Activated CD8-positive, alpha-beta memory T cell treated with anti-CD3 and anti-CD28 coated beads, Interleukin-2, amount 10 ng/mL, durations not matched to agents 7 days and 5 days (primary cell): ENCODE data around the gene ACSS2. TPM values are rescaled to one million over a fixed set of nuclear protein-coding genes. Genes with fewer than 3 reads are reported as not detected.

Source experiments
- ATAC-seq: fragments of 150-1000 bp; cut with Tn5 transposase; one replicate; pipeline ENCODE4 v1.10.0; 2021; ENCODE audit warnings: moderate library complexity
- CTCF ChIA-PET: fragments of 350-600 bp; sonication (Branson Sonifier 250); formaldehyde crosslinking; loops from one replicate; lab custom pipeline; 2021; ENCODE audit warnings: antibody characterized with exemption; lab: Charles Lee
- DNase-seq: peaks from one replicate; pipeline ENCODE4 v3.0.0-alpha.2; 2020
- H3K27ac Mint-ChIP-seq: one replicate; pipeline ENCODE4 v1.8.0; 2021; ENCODE audit warnings: mild to moderate bottlenecking, mixed read lengths
- H3K27me3 Mint-ChIP-seq: one replicate; pipeline ENCODE4 v1.8.0; 2021; ENCODE audit warnings: mixed read lengths
- H3K36me3 Mint-ChIP-seq: one replicate; pipeline ENCODE4 v1.8.0; 2021; ENCODE audit warnings: mild to moderate bottlenecking, mixed read lengths
- H3K4me1 Mint-ChIP-seq: one replicate; pipeline ENCODE4 v1.8.0; 2021; ENCODE audit warnings: mixed read lengths
- H3K4me3 Mint-ChIP-seq: one replicate; pipeline ENCODE4 v1.8.0; 2021; ENCODE audit warnings: mild to moderate bottlenecking, moderate library complexity, mixed read lengths
- H3K9me3 Mint-ChIP-seq: one replicate; pipeline ENCODE4 v1.8.0; 2022; ENCODE audit warnings: low read depth, mixed read lengths
- total RNA-seq, 2 experiments: library from RNA; stranded (reverse); gene quantifications; one replicate each; pipeline ENCODE4 v1.2.3, GENCODE V29; 2021

The ACSS2 gene, protein sequence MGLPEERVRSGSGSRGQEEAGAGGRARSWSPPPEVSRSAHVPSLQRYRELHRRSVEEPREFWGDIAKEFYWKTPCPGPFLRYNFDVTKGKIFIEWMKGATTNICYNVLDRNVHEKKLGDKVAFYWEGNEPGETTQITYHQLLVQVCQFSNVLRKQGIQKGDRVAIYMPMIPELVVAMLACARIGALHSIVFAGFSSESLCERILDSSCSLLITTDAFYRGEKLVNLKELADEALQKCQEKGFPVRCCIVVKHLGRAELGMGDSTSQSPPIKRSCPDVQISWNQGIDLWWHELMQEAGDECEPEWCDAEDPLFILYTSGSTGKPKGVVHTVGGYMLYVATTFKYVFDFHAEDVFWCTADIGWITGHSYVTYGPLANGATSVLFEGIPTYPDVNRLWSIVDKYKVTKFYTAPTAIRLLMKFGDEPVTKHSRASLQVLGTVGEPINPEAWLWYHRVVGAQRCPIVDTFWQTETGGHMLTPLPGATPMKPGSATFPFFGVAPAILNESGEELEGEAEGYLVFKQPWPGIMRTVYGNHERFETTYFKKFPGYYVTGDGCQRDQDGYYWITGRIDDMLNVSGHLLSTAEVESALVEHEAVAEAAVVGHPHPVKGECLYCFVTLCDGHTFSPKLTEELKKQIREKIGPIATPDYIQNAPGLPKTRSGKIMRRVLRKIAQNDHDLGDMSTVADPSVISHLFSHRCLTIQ
- 10 to 100 TPM in 1 of 2 experiments, 1 to 10 TPM in 1; 8.9 to 22.5 TPM for total RNA-seq

DNA sequence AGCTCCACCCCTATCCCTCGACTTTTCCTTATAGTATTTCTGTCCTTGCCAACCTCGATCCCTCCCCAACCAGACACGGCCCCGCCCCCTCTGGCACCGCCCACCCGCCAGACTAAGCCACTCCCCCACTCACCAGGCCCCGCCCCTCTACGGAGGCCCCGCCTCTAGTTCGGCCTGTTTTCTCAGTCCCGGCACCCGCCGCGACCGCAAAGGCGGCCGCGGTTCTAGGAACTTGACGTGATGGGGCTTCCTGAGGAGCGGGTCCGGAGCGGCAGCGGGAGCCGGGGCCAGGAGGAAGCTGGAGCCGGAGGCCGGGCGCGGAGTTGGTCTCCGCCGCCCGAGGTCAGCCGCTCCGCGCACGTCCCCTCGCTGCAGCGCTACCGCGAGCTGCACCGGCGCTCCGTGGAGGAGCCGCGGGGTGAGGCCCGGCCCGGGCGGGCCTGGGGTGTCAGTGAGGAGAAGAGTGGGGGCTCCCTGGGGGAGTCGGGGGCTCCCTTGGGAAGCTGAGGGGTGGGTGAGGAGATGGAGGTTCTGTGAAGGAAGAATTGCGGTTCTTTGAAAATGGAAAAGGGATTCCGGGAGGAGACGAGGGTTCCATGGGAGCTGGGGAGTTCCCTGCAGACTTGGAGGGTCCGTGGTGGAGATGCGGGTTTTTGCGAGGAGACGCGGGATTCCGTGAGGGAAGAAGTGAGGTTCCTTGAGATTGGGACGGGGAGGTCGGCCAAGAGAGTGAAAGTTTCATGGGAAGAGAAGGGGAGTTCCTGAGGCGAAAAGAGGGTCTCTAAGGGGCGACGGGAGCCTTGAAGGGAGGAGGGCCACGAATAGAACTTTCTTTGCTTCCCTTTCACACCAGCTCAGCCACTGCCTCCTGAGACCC lies at the start of gene ACSS2:
ACSS2 (plus strand) TSS at position 207 of the 877 bp plus-strand sequence; CDS start at position 241, 34 bp downstream.
- peaks cover 9% of the 10 kb centered on the region for H3K27me3 Mint-ChIP-seq
- H3K9me3 Mint-ChIP-seq = no peaks in the 10 kb centered on the region
- H3K4me3 Mint-ChIP-seq = peak within 1 kb of the TSS; percentile 87
- peaks cover 56% of the 10 kb centered on the region for H3K4me1 Mint-ChIP-seq
- H3K36me3 Mint-ChIP-seq = peaks cover 4% of the 10 kb centered on the region
- peak within 1 kb of the TSS; percentile 80 for H3K27ac Mint-ChIP-seq
- peak; percentile 99 for DNase-seq
- CTCF ChIA-PET = interaction anchor here (0.7 to 8.6 kb wide), 13 partner anchors 11 to 563 kb away, joined by 3 to 168 read pairs (median 3); partner anchors contain the start of genes GSS and MYH7B
- peak; percentile 43 for ATAC-seq

- ATAC-seq = no peak
- CTCF ChIA-PET = no interaction called here
- Mint-ChIP-seq H3K27ac (no peak overlapping the region), H3K36me3 (peaks cover 4% of the 10 kb centered on the region), H3K4me3 (no peak overlapping the region), H3K4me1 (peaks cover 15% of the 10 kb centered on the region), H3K27me3 (peaks cover 42% of the 10 kb centered on the region), H3K9me3 (no peaks in the 10 kb centered on the region)
- DNase-seq = no peak
Observed at GRCh38 chr20:34829191-34829590, 47.2 kb upstream of the ACSS2 start.

DNA sequence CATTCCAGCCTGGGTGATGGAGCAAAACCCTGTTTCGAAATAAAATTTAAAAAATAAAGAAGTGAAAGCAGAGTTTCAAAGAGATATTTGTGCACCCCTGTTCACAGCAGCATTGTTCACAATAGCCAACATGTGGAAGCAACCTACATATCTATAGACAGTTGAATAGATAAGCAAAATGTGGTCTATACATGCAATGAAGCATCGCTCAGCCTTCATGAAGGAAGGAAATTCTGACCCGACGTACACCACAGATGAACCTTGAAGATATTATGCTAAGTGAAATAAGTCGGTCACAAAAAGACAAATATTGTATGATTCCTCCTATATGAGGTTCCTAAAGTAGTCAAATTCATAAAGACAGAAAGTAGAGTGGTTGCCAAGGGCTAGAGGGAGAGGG lies 44.5 kb upstream of the ACSS2 start:
- no peak overlapping the region for H3K27ac Mint-ChIP-seq
- no peaks in the 10 kb centered on the region for H3K9me3 Mint-ChIP-seq
- CTCF ChIA-PET = no interaction called here
- ATAC-seq (no peak), DNase-seq (no peak)
- peaks cover 2% of the 10 kb centered on the region for H3K4me1 Mint-ChIP-seq
- no peaks in the 10 kb centered on the region for H3K36me3 Mint-ChIP-seq
- H3K27me3 Mint-ChIP-seq = peaks cover 52% of the 10 kb centered on the region
- H3K4me3 Mint-ChIP-seq = no peak overlapping the region

DNA sequence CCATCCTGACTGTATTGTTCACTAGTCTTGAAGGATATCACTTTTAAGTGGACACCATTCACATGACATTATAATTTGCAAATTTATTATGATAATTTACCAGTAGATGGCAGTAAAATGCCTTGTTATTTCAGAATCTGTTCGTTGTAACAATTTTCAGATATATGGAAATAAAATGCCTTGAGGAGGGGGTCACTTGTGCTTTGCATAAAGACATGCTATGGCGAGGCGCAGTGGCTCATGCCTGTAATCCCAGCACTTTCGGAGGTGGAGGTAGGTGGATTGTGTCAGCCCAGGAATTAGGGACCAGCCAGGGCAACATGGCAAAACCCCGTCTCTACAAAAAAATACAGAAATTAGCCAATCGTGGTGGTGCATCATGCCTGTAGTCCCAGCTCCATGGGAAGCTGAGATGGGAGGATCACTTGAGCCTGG lies 41.9 kb upstream of the ACSS2 start:
- peaks cover 59% of the 10 kb centered on the region for H3K27me3 Mint-ChIP-seq
- CTCF ChIA-PET = interaction anchor here (0.9 to 2.8 kb wide), 6 partner anchors 9 to 262 kb away, joined by 3 to 12 read pairs (median 6); partner anchors contain the start of genes GGT7, GSS, MYH7B and NCOA6
- no peaks in the 10 kb centered on the region for H3K9me3 Mint-ChIP-seq
- no peak overlapping the region for H3K27ac Mint-ChIP-seq
- H3K4me3 Mint-ChIP-seq = no peak overlapping the region
- H3K4me1 Mint-ChIP-seq = peaks cover 2% of the 10 kb centered on the region
- no peaks in the 10 kb centered on the region for H3K36me3 Mint-ChIP-seq
- no peak for ATAC-seq
- DNase-seq = no peak

DNA sequence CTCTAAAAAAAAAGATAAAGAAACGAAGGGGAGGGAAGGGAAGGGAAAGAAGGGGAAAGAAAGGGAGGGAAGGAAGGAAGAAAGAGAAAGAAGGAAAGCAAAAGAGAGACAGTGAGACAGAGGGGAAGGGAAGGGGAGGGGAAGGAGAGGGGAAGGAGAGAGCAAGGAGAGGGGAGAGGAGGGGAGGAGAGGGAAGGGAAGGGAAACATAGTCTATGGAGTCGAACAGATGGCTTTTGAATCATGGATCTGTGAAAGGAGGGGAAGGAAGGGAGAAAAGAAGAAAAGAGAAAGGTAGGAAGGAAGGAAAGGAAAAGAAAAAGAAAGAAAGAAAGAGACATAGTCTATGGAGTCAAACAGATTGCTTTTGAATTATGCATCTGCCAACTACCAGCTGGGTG lies 34.3 kb upstream of the ACSS2 start:
- Mint-ChIP-seq H3K27ac (no peak overlapping the region), H3K27me3 (peaks cover 25% of the 10 kb centered on the region), H3K4me3 (no peak overlapping the region), H3K4me1 (no peaks in the 10 kb centered on the region), H3K9me3 (no peaks in the 10 kb centered on the region), H3K36me3 (no peaks in the 10 kb centered on the region)
- CTCF ChIA-PET = no interaction called here
- DNase-seq (no peak), ATAC-seq (no peak)

- CTCF ChIA-PET = interaction anchor here (0.5 kb wide), 1 partner anchor 8 kb away, joined by 3 read pairs; no protein-coding TSS in a partner anchor
Observed at GRCh38 chr20:34843421-34843820, 33.0 kb upstream of the ACSS2 start.

GRCh38 chr20:34848597-34848996 lies 27.8 kb upstream of the ACSS2 start:
- Mint-ChIP-seq H3K4me1 (no peaks in the 10 kb centered on the region), H3K4me3 (no peak overlapping the region), H3K27ac (no peak overlapping the region), H3K36me3 (no peaks in the 10 kb centered on the region), H3K9me3 (no peaks in the 10 kb centered on the region), H3K27me3 (no peaks in the 10 kb centered on the region)
- DNase-seq = no peak
- no peak for ATAC-seq
- CTCF ChIA-PET = interaction anchor here (0.7 to 1.0 kb wide), 3 partner anchors 18 to 34 kb away, joined by 3 read pairs; partner anchors contain the start of gene ACSS2

More at GRCh38 chr20:34843421-34843820, 33.0 kb upstream of the ACSS2 start:
- no peak overlapping the region for H3K27ac Mint-ChIP-seq
- no peaks in the 10 kb centered on the region for H3K4me1 Mint-ChIP-seq
- ATAC-seq (no peak), DNase-seq (no peak)
- no peak overlapping the region for H3K4me3 Mint-ChIP-seq
- H3K27me3 Mint-ChIP-seq = peaks cover 20% of the 10 kb centered on the region
- no peaks in the 10 kb centered on the region for H3K9me3 Mint-ChIP-seq
- H3K36me3 Mint-ChIP-seq = no peaks in the 10 kb centered on the region

DNA sequence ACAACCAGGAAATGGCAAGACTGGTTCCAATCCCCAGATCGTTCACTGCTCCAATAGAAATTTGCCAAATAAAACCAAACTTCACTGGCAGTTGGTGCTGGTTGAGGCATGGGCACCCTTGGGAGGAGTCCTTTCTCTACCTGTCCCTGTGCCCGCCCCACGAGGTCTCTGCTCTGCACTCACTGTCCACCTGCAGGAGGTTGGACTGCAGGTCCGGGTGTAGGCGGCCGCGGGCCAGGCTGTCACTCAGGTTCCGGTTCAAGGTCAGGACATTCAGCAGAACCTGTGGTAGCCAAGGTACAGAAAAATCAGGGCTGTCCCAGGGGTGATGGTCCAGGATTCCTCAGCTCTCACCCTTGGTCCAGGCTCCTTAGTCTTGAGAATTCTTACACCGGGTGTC lies 26.6 kb upstream of the ACSS2 start:
- no peak overlapping the region for H3K27ac Mint-ChIP-seq
- ATAC-seq = no peak

DNA sequence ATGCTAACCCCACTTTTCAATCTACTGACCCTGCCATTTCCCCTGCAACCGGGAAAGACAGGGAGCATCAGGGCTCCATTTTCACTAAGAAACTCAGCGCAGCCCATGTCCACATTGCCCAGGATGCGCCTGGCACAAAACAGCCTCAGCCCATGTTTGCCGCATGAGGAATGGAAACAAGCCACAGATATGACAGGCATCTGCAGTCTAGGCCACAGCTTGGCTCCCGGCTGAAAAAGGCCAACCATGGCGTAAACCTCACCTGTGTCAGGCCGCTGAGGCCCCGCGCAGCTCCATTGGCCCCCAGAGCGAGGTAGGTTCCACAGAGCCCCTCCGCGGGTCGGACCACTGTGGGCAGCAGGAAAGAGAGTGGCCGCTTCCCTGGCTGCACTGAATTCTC lies 25.4 kb upstream of the ACSS2 start:
- DNase-seq (no peak), ATAC-seq (no peak)
- H3K9me3 Mint-ChIP-seq = no peaks in the 10 kb centered on the region
- H3K36me3 Mint-ChIP-seq = no peaks in the 10 kb centered on the region
- no peak overlapping the region for H3K27ac Mint-ChIP-seq
- H3K4me1 Mint-ChIP-seq = no peaks in the 10 kb centered on the region
- CTCF ChIA-PET = no interaction called here
- no peak overlapping the region for H3K4me3 Mint-ChIP-seq
- no peaks in the 10 kb centered on the region for H3K27me3 Mint-ChIP-seq

More for the DNA sequence above, 26.6 kb upstream of the ACSS2 start:
- no peak overlapping the region for H3K4me3 Mint-ChIP-seq
- no peaks in the 10 kb centered on the region for H3K27me3 Mint-ChIP-seq
- H3K4me1 Mint-ChIP-seq = no peaks in the 10 kb centered on the region
- no peak for DNase-seq
- no peaks in the 10 kb centered on the region for H3K36me3 Mint-ChIP-seq
- H3K9me3 Mint-ChIP-seq = no peaks in the 10 kb centered on the region
- CTCF ChIA-PET = no interaction called here

GRCh38 chr20:34852298-34852697 lies 24.1 kb upstream of the ACSS2 start:
- Mint-ChIP-seq H3K36me3 (no peaks in the 10 kb centered on the region), H3K4me3 (no peak overlapping the region), H3K4me1 (no peaks in the 10 kb centered on the region), H3K27ac (no peak overlapping the region), H3K9me3 (no peaks in the 10 kb centered on the region), H3K27me3 (no peaks in the 10 kb centered on the region)
- DNase-seq (no peak), ATAC-seq (no peak)
- CTCF ChIA-PET = interaction anchor here (0.6 kb wide), 1 partner anchor 1532 kb away, joined by 3 read pairs; no protein-coding TSS in a partner anchor

DNA sequence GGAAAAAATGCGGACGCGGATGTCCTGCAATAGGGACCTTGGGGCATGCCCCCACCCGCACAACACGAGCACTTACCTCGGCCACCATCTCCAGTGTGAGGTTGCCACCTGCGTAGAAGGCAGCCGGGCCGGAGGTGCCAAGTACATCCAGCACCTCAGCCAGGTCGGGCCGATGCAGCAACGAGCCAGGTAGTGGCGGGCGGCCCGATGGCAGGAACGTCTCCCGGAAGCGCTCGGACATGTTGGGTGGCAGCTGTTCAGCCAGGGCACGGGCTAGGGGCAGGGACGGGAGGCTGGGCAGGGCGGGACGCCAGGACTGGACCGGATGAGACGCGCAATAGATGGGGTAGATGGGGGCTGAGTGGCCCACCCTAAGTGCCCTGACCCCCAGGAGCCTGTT lies 17.0 kb upstream of the ACSS2 start:
- Mint-ChIP-seq H3K27me3 (no peaks in the 10 kb centered on the region), H3K36me3 (no peaks in the 10 kb centered on the region), H3K9me3 (no peaks in the 10 kb centered on the region), H3K4me3 (no peak overlapping the region), H3K27ac (no peak overlapping the region), H3K4me1 (no peaks in the 10 kb centered on the region)
- DNase-seq = no peak
- no peak for ATAC-seq
- CTCF ChIA-PET = no interaction called here

DNA sequence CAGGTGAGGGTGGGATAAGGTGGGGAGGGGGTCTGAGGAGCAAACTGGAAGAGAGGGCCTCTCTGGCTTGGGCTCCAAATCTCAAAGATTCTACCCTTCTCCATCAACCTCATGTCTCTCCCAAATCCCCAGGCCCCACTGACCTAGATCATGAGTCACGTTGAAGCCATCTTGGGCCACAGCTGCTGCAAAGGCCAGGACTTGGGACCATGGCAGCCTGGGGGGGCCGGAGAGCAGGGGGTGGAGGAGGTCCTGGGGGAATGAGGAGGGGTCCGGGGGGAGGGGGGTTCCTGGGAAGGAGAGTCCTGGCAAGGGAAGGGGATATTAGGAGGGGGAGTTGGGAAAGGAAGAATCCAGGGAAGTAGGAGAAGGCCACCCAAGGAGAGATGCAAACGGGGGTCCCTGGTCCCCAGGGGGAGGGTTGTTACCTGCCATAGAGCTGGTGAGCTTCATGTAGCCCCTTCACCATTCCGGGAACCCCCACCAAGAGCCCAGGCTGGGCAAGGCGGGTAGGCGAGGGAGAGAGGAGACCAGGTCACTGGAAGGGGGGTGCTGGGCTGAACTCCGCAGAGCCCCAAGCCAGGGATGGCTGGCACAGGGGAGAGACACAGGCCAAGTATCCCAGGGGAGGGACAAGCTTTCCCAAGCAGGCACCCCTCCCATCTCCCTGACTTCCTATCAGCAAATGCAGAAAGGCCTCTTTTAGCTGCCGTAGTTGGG lies 16.4 kb upstream of the ACSS2 start:
- CTCF ChIA-PET = no interaction called here
- Mint-ChIP-seq H3K4me1 (no peaks in the 10 kb centered on the region), H3K4me3 (no peak overlapping the region), H3K27ac (no peak overlapping the region), H3K27me3 (no peaks in the 10 kb centered on the region), H3K9me3 (no peaks in the 10 kb centered on the region), H3K36me3 (no peaks in the 10 kb centered on the region)
- ATAC-seq (no peak), DNase-seq (no peak)
